Right cardiac atrium (tissue), 5 donors: ENCODE data around the gene PIP4K2C. TPM values are rescaled to one million over a fixed set of nuclear protein-coding genes. Genes with fewer than 3 reads are reported as not detected.
"Not testable (repeated sequence)": the region's sequence is repeated elsewhere in the genome, so short reads cannot be mapped to it uniquely, and the experiment has no call there.

Source experiments
- ATAC-seq, 2 donors: fragments of 200-7000 bp; cut with Tn5 transposase; one replicate each; pipeline versions ENCODE4 v1.8.0 to v1.9.1; 2020; ENCODE audit warnings: moderate library complexity in 2 of 2, mild to moderate bottlenecking in 1 of 2
- DNase-seq, 3 donors: peaks; one replicate each; pipeline ENCODE4 v3.0.0-alpha.2; 2020
- H3K27ac ChIP-seq: one replicate; pipeline ENCODE4 v1.5.1; 2013; ENCODE audit warnings: mild to moderate bottlenecking, low read length, control low read depth, moderate library complexity
- H3K27me3 ChIP-seq: one replicate; pipeline ENCODE4 v1.6.1; 2013; ENCODE audit not compliant: control insufficient read depth, insufficient read depth
- H3K4me1 ChIP-seq: one replicate; pipeline ENCODE4 v1.6.1; 2013; ENCODE audit warnings: low read length; ENCODE audit not compliant: control insufficient read depth, insufficient read depth
- H3K4me3 ChIP-seq: one replicate; pipeline ENCODE4 v1.5.1; 2013; ENCODE audit warnings: low read length, control low read depth
- H3K9me3 ChIP-seq: one replicate; pipeline ENCODE4 v1.6.1; 2013; ENCODE audit warnings: low read length; ENCODE audit not compliant: control insufficient read depth
- WGBS: extraction: QIAGEN DNeasy Blood & Tissue Kit; methylation state at CpG from one replicate; pipeline ENCODE4 v1.1.7; 2013; 5-methylcytosine and 5-hydroxymethylcytosine counted together
- intact Hi-C, 4 donors: fragments of 100-400 bp; cut with DNase I; formaldehyde crosslinking; loops; one replicate each; pipeline versions ENCODE4 v1.11.0 to v1.14.0; 2022 to 2023
- polyA plus RNA-seq: library from polyadenylated mRNA; stranded (reverse); fragments of 200-250 nt; gene quantifications from one replicate; pipeline ENCODE4 v1.2.3, GENCODE V29; 2013
- total RNA-seq, 4 donors: library from RNA; stranded (reverse); fragmentation: NEBNext Ultra II Directional; extraction: Animal tissue kit (Norgen Biotek cat#: 25700); gene quantifications; one replicate each; pipeline ENCODE4 v1.2.1, GENCODE V29; 2021
- donor health status: healthy with polysubstance abuse.
- donor health status: DM: no; HTN: yes; CAD: no.
- donor health status: DM: no; HTN: no; CAD: no.
- donor health status: DM: no; HTN: yes; CAD: no; lungs with severe emphysema.
- donor health status: DM: yes; HTN: yes; CAD: no.

Gene PIP4K2C
- total and polyA plus RNA-seq, 5 donors = 8.7 to 17.1 (median 15.1) TPM

GRCh38 chr12:57618431-57618830, 27.4 kb downstream of the PIP4K2C start:
- H3K27me3 ChIP-seq, H3K4me1 ChIP-seq, H3K9me3 ChIP-seq, intact Hi-C loops, H3K27ac ChIP-seq, H3K4me3 ChIP-seq, ATAC-seq, DNase-seq: not testable (repeated sequence)
- 89% methylated on average over 6 of the region's 6 CpGs for WGBS

DNA sequence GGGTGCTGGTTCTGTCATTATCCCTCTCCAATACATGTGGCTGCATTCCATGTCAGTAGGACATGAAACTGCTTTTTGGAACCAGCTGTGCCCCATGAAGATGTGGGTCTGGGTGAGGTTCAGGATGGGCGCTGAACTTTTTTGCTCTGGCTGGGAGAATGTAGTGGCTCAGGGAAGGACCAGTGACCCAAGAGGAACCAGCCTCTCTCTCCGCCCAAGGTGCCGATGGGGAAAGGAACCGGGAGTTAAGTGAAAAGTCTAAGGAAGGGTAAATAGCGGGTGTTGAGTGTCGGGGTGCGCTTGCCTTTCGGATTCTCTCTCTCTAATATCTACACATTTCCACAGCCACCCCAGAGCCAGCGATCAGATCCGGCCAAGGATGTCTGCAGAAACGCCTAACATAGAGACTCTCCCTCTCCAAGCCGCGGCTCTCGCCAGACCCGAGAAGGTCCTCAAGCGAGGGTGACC, 28.0 kb downstream of the PIP4K2C start:
- 59% methylated on average over 16 of the region's 16 CpGs for WGBS
- H3K27me3 ChIP-seq = no peaks in the 10 kb centered on the region
- H3K27ac ChIP-seq = peak overlapping the region; percentile 37
- intact Hi-C loops = no loop called here
- ATAC-seq (no peak), DNase-seq (no peak)
- no peak overlapping the region for H3K4me3 ChIP-seq
- no peaks in the 10 kb centered on the region for H3K9me3 ChIP-seq
- H3K4me1 ChIP-seq = no peaks in the 10 kb centered on the region

- WGBS = 41% methylated on average over 46 of the region's 46 CpGs
- ATAC-seq (peak in 1 of 2 donors; percentile 47), DNase-seq (peak in 2 of 3 donors; percentile 68 to 75)
- Histone ChIP-seq H3K27ac (no peak overlapping the region), H3K4me3 (peak overlapping the region; percentile 12), H3K9me3 (no peaks in the 10 kb centered on the region), H3K27me3 (no peaks in the 10 kb centered on the region), H3K4me1 (no peaks in the 10 kb centered on the region)
- intact Hi-C loops = loop anchor here in 3 of 4 donors (2.0 to 10.0 kb wide), 3 partner anchors 35 to 155 kb away; no protein-coding TSS in a partner anchor
These were observed 28.6 kb downstream of the PIP4K2C start for GRCh38 chr12:57619434-57620244.

GRCh38 chr12:57620245-57620935, 29.4 kb downstream of the PIP4K2C start:
- no peak for ATAC-seq
- Histone ChIP-seq H3K4me3 (peak overlapping the region; percentile 12), H3K27me3 (no peaks in the 10 kb centered on the region), H3K4me1 (no peaks in the 10 kb centered on the region), H3K9me3 (no peaks in the 10 kb centered on the region), H3K27ac (no peak overlapping the region)
- 43% methylated on average over 13 of the region's 13 CpGs for WGBS
- intact Hi-C loops = loop anchor here in 3 of 4 donors (2.0 to 10.0 kb wide), 3 partner anchors 36 to 156 kb away; no protein-coding TSS in a partner anchor
- DNase-seq = no peak

- ATAC-seq (peak in 1 of 2 donors; percentile 10), DNase-seq (peak in 2 of 3 donors; percentile 62 to 69)
- H3K9me3 ChIP-seq = no peaks in the 10 kb centered on the region
- H3K4me1 ChIP-seq = no peaks in the 10 kb centered on the region
- intact Hi-C loops = loop anchor here in 3 of 4 donors (2.0 to 10.0 kb wide), 3 partner anchors 36 to 156 kb away; no protein-coding TSS in a partner anchor
- WGBS = 4% methylated on average over 42 of the region's 42 CpGs
- no peak overlapping the region for H3K27ac ChIP-seq
- no peaks in the 10 kb centered on the region for H3K27me3 ChIP-seq
- peak overlapping the region; percentile 12 for H3K4me3 ChIP-seq
These were observed 30.0 kb downstream of the PIP4K2C start for GRCh38 chr12:57620936-57621496.

- peak; percentile 57 to 88 (median 88) for DNase-seq
- Histone ChIP-seq H3K4me3 (peak overlapping the region; percentile 8), H3K9me3 (no peaks in the 10 kb centered on the region), H3K27me3 (no peaks in the 10 kb centered on the region), H3K27ac (no peak overlapping the region), H3K4me1 (no peaks in the 10 kb centered on the region)
- 1% methylated on average over 49 of the region's 49 CpGs for WGBS
- ATAC-seq = peak; percentile 74 to 78
- intact Hi-C loops = loop anchor here (1.0 to 10.0 kb wide), 4 partner anchors 37 to 157 kb away; no protein-coding TSS in a partner anchor
These were observed 30.7 kb downstream of the PIP4K2C start for GRCh38 chr12:57621497-57622292.

DNA sequence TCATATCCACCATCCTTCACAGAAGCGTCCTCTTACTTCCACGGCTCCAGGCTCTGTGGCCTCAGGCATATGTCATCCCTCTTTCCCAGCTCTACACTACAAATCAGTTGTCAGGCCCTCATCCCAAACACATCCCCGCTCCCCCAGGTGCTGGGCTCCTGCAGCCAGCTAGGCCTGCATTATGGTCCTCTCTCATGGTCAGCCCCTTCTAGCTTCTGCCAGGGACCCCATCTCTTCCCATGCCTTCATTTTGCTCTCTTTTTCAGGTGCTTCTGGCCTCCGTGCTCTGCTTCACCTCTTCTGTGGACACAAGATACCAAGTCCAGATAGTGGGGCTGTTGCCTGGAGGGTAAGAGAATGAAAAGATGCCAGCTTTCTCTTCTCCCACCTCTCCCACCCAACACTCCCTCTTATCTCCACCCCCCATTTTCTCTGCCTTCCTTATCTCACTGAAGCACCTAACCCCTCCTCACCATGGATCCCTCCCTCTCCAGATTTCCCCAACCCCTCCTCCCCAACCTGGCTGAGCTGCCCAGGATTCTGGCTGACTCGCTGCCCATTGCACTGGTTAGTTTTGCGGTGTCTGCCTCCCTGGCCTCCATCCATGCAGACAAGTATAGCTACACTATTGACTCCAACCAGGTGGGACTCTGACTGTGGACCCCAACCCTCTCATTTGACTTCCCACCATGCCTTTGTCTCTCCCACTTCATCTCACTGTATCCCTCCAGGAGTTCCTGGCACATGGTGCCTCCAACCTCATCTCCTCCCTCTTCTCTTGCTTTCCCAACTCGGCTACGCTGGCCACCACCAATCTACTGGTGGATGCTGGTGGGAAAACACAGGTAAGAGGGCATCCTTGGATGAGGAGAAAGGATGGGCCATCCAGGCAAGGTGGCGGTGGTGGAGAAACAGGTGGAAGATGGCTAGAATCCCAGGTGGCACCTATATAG, 31.6 kb downstream of the PIP4K2C start:
- Histone ChIP-seq H3K4me1 (no peaks in the 10 kb centered on the region), H3K27me3 (no peaks in the 10 kb centered on the region), H3K9me3 (no peaks in the 10 kb centered on the region), H3K4me3 (no peak overlapping the region), H3K27ac (no peak overlapping the region)
- WGBS = 89% methylated on average over 9 of the region's 9 CpGs
- ATAC-seq = no peak
- intact Hi-C loops = loop anchor here (1.0 to 10.0 kb wide), 3 partner anchors 39 to 158 kb away; no protein-coding TSS in a partner anchor
- DNase-seq = no peak

GRCh38 chr12:57623385-57623784, 32.4 kb downstream of the PIP4K2C start:
- H3K4me1 ChIP-seq = no peaks in the 10 kb centered on the region
- H3K27me3 ChIP-seq = no peaks in the 10 kb centered on the region
- WGBS = 89% methylated on average over 2 of the region's 2 CpGs
- ATAC-seq = no peak
- no peak overlapping the region for H3K27ac ChIP-seq
- no peaks in the 10 kb centered on the region for H3K9me3 ChIP-seq
- H3K4me3 ChIP-seq = no peak overlapping the region
- no peak for DNase-seq
- intact Hi-C loops = loop anchor here in 3 of 4 donors (5.0 to 10.0 kb wide), 2 partner anchors 41 to 159 kb away; no protein-coding TSS in a partner anchor

GRCh38 chr12:57623811-57624390, 32.9 kb downstream of the PIP4K2C start:
- Histone ChIP-seq H3K4me1 (no peaks in the 10 kb centered on the region), H3K27me3 (no peaks in the 10 kb centered on the region), H3K9me3 (no peaks in the 10 kb centered on the region), H3K4me3 (no peak overlapping the region), H3K27ac (no peak overlapping the region)
- no peak for DNase-seq
- no peak for ATAC-seq
- intact Hi-C loops = loop anchor here in 3 of 4 donors (5.0 to 10.0 kb wide), 2 partner anchors 42 to 159 kb away; no protein-coding TSS in a partner anchor
- 75% methylated on average over 5 of the region's 5 CpGs for WGBS
